Liver (tissue), 3 donors: Measurements from ENCODE around the gene STK4.

ENCODE experiments used
- CTCF ChIP-seq: fragments of 150-350 bp; IDR thresholded peaks from 2 replicates; pipeline ENCODE4 v1.5.1; 2017; ENCODE audit warnings: improper control_type of control experiment, low read depth, low read length; ENCODE audit not compliant: missing input control
- EGR1 ChIP-seq, 2 donors: IDR thresholded peaks; 2 replicates each; pipeline ENCODE4 v1.6.1; 2016 to 2018; ENCODE audit warnings: antibody characterized with exemption in 2 of 2, low read depth in 2 of 2
- FOXA1 ChIP-seq: IDR thresholded peaks from 2 replicates; pipeline ENCODE4 v1.6.1; 2016; ENCODE audit warnings: antibody characterized with exemption
- GABPA ChIP-seq, 2 donors: IDR thresholded peaks in 1 of 2; conservative IDR thresholded peaks in 1 of 2; 2 replicates each; pipeline ENCODE4 v1.6.1; 2016; ENCODE audit warnings: antibody characterized with exemption in 2 of 2, mild to moderate bottlenecking in 1 of 2, moderate library complexity in 1 of 2
- HNF4A ChIP-seq, 2 donors: conservative IDR thresholded peaks; 2 replicates each; pipeline ENCODE4 v1.6.1; 2016; ENCODE audit warnings: antibody characterized with exemption in 2 of 2, mild to moderate bottlenecking in 2 of 2
- JUND ChIP-seq, 2 donors: IDR thresholded peaks; 2 replicates each; pipeline ENCODE4 v1.6.1; 2016; ENCODE audit warnings: antibody characterized with exemption in 2 of 2
- MAX ChIP-seq: IDR thresholded peaks from 2 replicates; pipeline ENCODE4 v1.6.1; 2016; ENCODE audit warnings: antibody characterized with exemption
- RAD21 ChIP-seq, 2 donors: IDR thresholded peaks; 2 replicates each; pipeline ENCODE4 v1.6.1; 2016; ENCODE audit warnings: antibody characterized with exemption in 2 of 2, mild to moderate bottlenecking in 2 of 2
- REST ChIP-seq: IDR thresholded peaks from 2 replicates; pipeline ENCODE4 v1.6.1; 2016; ENCODE audit warnings: antibody characterized with exemption, mild to moderate bottlenecking
- RXRA ChIP-seq, 2 donors: IDR thresholded peaks; 2 replicates each; pipeline ENCODE4 v1.6.1; 2017 to 2018; ENCODE audit warnings: antibody characterized with exemption in 2 of 2, mild to moderate bottlenecking in 1 of 2
- SP1 ChIP-seq: IDR thresholded peaks from 2 replicates; pipeline ENCODE4 v1.6.1; 2018; ENCODE audit warnings: antibody characterized with exemption, mild to moderate bottlenecking
- TAF1 ChIP-seq: conservative IDR thresholded peaks from 2 replicates; pipeline ENCODE4 v1.6.1; 2016; ENCODE audit warnings: antibody characterized with exemption, mild to moderate bottlenecking
- YY1 ChIP-seq: IDR thresholded peaks from 2 replicates; pipeline ENCODE4 v1.6.1; 2016; ENCODE audit warnings: antibody characterized with exemption, mild to moderate bottlenecking
- donor health status: healthy.
- donor health status: healthy.

- TF ChIP-seq CTCF (no peak), HNF4A (conservative IDR thresholded peaks at IDR 0.05) (no peak), YY1 (no peak), JUND (IDR thresholded peaks at IDR 0.05) (no peak), MAX (no peak), SP1 (no peak), EGR1 (IDR thresholded peaks at IDR 0.05; ENCODE audit: low read depth in 2 of 2) (no peak), GABPA (IDR thresholded peaks at IDR 0.05 in 1 of 2, conservative IDR thresholded peaks at IDR 0.05 in 1 of 2) (no peak), RXRA (IDR thresholded peaks at IDR 0.05) (no peak), TAF1 (no peak), FOXA1 (no peak), REST (no peak), RAD21 (IDR thresholded peaks at IDR 0.05) (no peak)
Observed at GRCh38 chr20:45044601-45045000, 78.3 kb downstream of the STK4 start.
